Neural cell (in vitro differentiated cells): ENCODE results near the gene PLK3. TPM values are rescaled to one million over a fixed set of nuclear protein-coding genes. Genes with fewer than 3 reads are reported as not detected.

ENCODE experiments used
- H2AFZ ChIP-seq: fragments of 200-600, 300-800 bp; sonication (generic), shearing (Covaris generic); 2 replicates; pipeline ENCODE4 v1.6.0; 2014; ENCODE audit warnings: low read depth, mild to moderate bottlenecking, antibody characterized with exemption, low read length, moderate library complexity
- H3F3A ChIP-seq: fragments of 200-600 bp; shearing (Covaris generic); 2 replicates; pipeline ENCODE4 v1.6.1; 2016; ENCODE audit warnings: mild to moderate bottlenecking, moderate library complexity, mixed read lengths, antibody characterized with exemption, low read length; ENCODE audit not compliant: insufficient read depth, poor library complexity, severe bottlenecking
- H3K27ac ChIP-seq: fragments of 200-600, 300-800 bp; sonication (generic), shearing (Covaris generic); 2 replicates; pipeline ENCODE4 v1.5.1; 2014; ENCODE audit warnings: mild to moderate bottlenecking, low read length, moderate library complexity
- H3K27me3 ChIP-seq: fragments of 300-800, 200-600 bp; sonication (generic), shearing (Covaris generic); 2 replicates; pipeline ENCODE4 v1.6.0; 2014; ENCODE audit warnings: mild to moderate bottlenecking, low read depth, low read length, moderate library complexity; ENCODE audit not compliant: insufficient read depth
- H3K36me3 ChIP-seq: fragments of 300-800, 200-600 bp; sonication (generic), shearing (Covaris generic); 2 replicates; pipeline ENCODE4 v1.5.1; 2014; ENCODE audit warnings: mild to moderate bottlenecking, antibody characterized with exemption, low read length, moderate library complexity; ENCODE audit not compliant: insufficient read depth
- H3K4me2 ChIP-seq: fragments of 300-800, 200-600 bp; sonication (generic), shearing (Covaris generic); 2 replicates; pipeline ENCODE4 v1.6.0; 2014; ENCODE audit warnings: mild to moderate bottlenecking, low read length
- H3K4me3 ChIP-seq: fragments of 300-800, 200-600 bp; sonication (generic), shearing (Covaris generic); 2 replicates; pipeline ENCODE4 v1.5.1; 2014; ENCODE audit warnings: mild to moderate bottlenecking, low read length, moderate library complexity
- H3K79me2 ChIP-seq: fragments of 200-600 bp; shearing (Covaris generic); replicated peaks from 2 replicates; pipeline ENCODE4 v1.6.0; 2014; ENCODE audit warnings: mild to moderate bottlenecking, low read length, moderate library complexity; ENCODE audit not compliant: insufficient read depth
- H3K9ac ChIP-seq: fragments of 300-800, 200-600 bp; sonication (generic), shearing (Covaris generic); 2 replicates; pipeline ENCODE4 v1.6.1; 2016; ENCODE audit warnings: mild to moderate bottlenecking, low read length, mixed read lengths
- H3K9me2 ChIP-seq: fragments of 200-600 bp; shearing (Covaris generic); 2 replicates; pipeline ENCODE4 v1.6.1; 2016; ENCODE audit warnings: mild to moderate bottlenecking, low read length, mixed read lengths; ENCODE audit not compliant: insufficient read depth
- H3K9me3 ChIP-seq: fragments of 200-600, 300-800 bp; sonication (generic), shearing (Covaris generic); 2 replicates; pipeline ENCODE4 v1.6.1; 2016; ENCODE audit warnings: mild to moderate bottlenecking, mixed run types, low read length, moderate library complexity, mixed read lengths
- H4K20me1 ChIP-seq: fragments of 200-600 bp; shearing (Covaris generic); 2 replicates; pipeline ENCODE4 v1.6.1; 2016; ENCODE audit warnings: mild to moderate bottlenecking, mixed run types; ENCODE audit not compliant: insufficient read depth
- CTCF ChIP-seq: fragments of 450-650 bp; IDR thresholded peaks from 2 replicates; pipeline ENCODE4 v1.5.1; 2014; ENCODE audit warnings: antibody characterized with exemption, mild to moderate bottlenecking, moderate library complexity; ENCODE audit not compliant: poor library complexity, severe bottlenecking
- EP300 ChIP-seq: fragments of 450-650 bp; conservative IDR thresholded peaks from 2 replicates; pipeline ENCODE4 v1.6.1; 2014; ENCODE audit warnings: antibody characterized with exemption, mild to moderate bottlenecking, moderate library complexity; ENCODE audit not compliant: poor library complexity, severe bottlenecking
- EZH2 ChIP-seq: fragments of 200-600, 300-800 bp; shearing (Covaris generic), sonication (generic); IDR thresholded peaks from 2 replicates; pipeline ENCODE4 v1.6.1; 2014; ENCODE audit warnings: antibody characterized with exemption, low read length, borderline replicate concordance, mild to moderate bottlenecking; ENCODE audit not compliant: insufficient read depth, poor library complexity, severe bottlenecking
- MXI1 ChIP-seq: fragments of 450-650 bp; conservative IDR thresholded peaks from 2 replicates; pipeline ENCODE4 v1.6.1; 2014; ENCODE audit warnings: antibody characterized with exemption, mild to moderate bottlenecking; ENCODE audit not compliant: poor library complexity, severe bottlenecking
- POLR2AphosphoS5 ChIP-seq: IDR thresholded peaks from 2 replicates; pipeline ENCODE4 v1.6.1; 2012
- RAD21 ChIP-seq: fragments of 450-650 bp; conservative IDR thresholded peaks from 2 replicates; pipeline ENCODE4 v1.6.1; 2014; ENCODE audit warnings: antibody characterized with exemption, mild to moderate bottlenecking, moderate library complexity
- REST ChIP-seq: IDR thresholded peaks from 2 replicates; pipeline ENCODE4 v1.6.1; 2012; ENCODE audit warnings: borderline replicate concordance
- SMC3 ChIP-seq: fragments of 450-650 bp; conservative IDR thresholded peaks from 2 replicates; pipeline ENCODE4 v1.6.1; 2014; ENCODE audit warnings: antibody characterized with exemption, mild to moderate bottlenecking, moderate library complexity; ENCODE audit not compliant: poor library complexity
- TAF1 ChIP-seq: IDR thresholded peaks from 2 replicates; pipeline ENCODE4 v1.6.1; 2012; ENCODE audit warnings: low read depth
- polyA plus RNA-seq: library from polyadenylated mRNA; depleted of rRNA; stranded (reverse); fragments of >200 nt; gene quantifications from 2 replicates; pipeline ENCODE4 v1.2.3, GENCODE V29; 2014

PLK3 gene
- polyA plus RNA-seq, 1 donor from 2014 or later, result 8.3 TPM

GRCh38 chr1:44847845-44848244 lies 47.7 kb downstream of the PLK3 start:
- Histone ChIP-seq H3K9me3 (no peaks in the 10 kb centered on the region), H3K9ac (no peak overlapping the region), H3K4me2 (no peak overlapping the region), H3F3A (no peaks in the 10 kb centered on the region), H3K27me3 (no peaks in the 10 kb centered on the region), H3K36me3 (no peaks in the 10 kb centered on the region), H4K20me1 (no peaks in the 10 kb centered on the region), H3K9me2 (no peaks in the 10 kb centered on the region), H2AFZ (no peak overlapping the region), H3K27ac (no peak overlapping the region), H3K4me3 (no peak overlapping the region), H3K79me2 (no peaks in the 10 kb centered on the region)
- TF ChIP-seq RAD21 (no peak), CTCF (no peak), POLR2AphosphoS5 (no peak), MXI1 (no peak), EP300 (no peak), EZH2 (no peak), TAF1 (no peak), SMC3 (no peak), REST (no peak)

- H3K79me2 ChIP-seq, result no peaks in the 10 kb centered on the region
- no peaks in the 10 kb centered on the region for H3K36me3 ChIP-seq
- TF ChIP-seq POLR2AphosphoS5 (no peak), EZH2 (no peak), RAD21 (no peak), EP300 (no peak), CTCF (no peak), TAF1 (no peak), REST (no peak)
- no peak overlapping the region for H3K4me2 ChIP-seq
- no peaks in the 10 kb centered on the region for H4K20me1 ChIP-seq
- H3K9ac ChIP-seq, result no peak overlapping the region
- H3K4me3 ChIP-seq, result no peak overlapping the region
- no peak overlapping the region for H3K27ac ChIP-seq
- no peaks in the 10 kb centered on the region for H3K9me2 ChIP-seq
- no peak overlapping the region for H2AFZ ChIP-seq
- H3F3A ChIP-seq, result no peaks in the 10 kb centered on the region
- no peaks in the 10 kb centered on the region for H3K9me3 ChIP-seq
- no peaks in the 10 kb centered on the region for H3K27me3 ChIP-seq
Measured at GRCh38 chr1:44848456-44849181, 48.4 kb downstream of the PLK3 start.
